Putamen (tissue), 1 donor: ENCODE results near the gene C1orf74.

Source experiments
- DNase-seq: peaks from one replicate; pipeline ENCODE4 v3.0.0-alpha.2; 2016; ENCODE audit warnings: low spot score

Gene C1orf74

GRCh38 chr1:209769971-209770370, 14.4 kb downstream of the C1orf74 start:
- no peak for DNase-seq

GRCh38 chr1:209769171-209769904, 15.0 kb downstream of the C1orf74 start:
- DNase-seq: peak; percentile 44

GRCh38 chr1:209768354-209768774, 16.0 kb downstream of the C1orf74 start:
- DNase-seq: no peak

- no peak for DNase-seq
Observed at GRCh38 chr1:209767706-209768105, 16.7 kb downstream of the C1orf74 start.

GRCh38 chr1:209767096-209767495, 17.3 kb downstream of the C1orf74 start:
- no peak for DNase-seq

GRCh38 chr1:209766051-209766450, 18.3 kb downstream of the C1orf74 start:
- no peak for DNase-seq

- no peak for DNase-seq
Observed at GRCh38 chr1:209761011-209761635, 23.2 kb downstream of the C1orf74 start.

GRCh38 chr1:209759829-209760359, 24.5 kb downstream of the C1orf74 start:
- no peak for DNase-seq

GRCh38 chr1:209758400-209758799, 26.0 kb downstream of the C1orf74 start:
- DNase-seq: no peak

- DNase-seq: no peak
Observed at GRCh38 chr1:209756615-209757445, 27.5 kb downstream of the C1orf74 start.

GRCh38 chr1:209755926-209756614, 28.3 kb downstream of the C1orf74 start, which contains the start of gene TRAF3IP3:
Gene TRAF3IP3 (plus strand): TSS chr1:209756053. CDS start chr1:209760040, 3,987 bp downstream.
- DNase-seq: no peak

- DNase-seq: no peak
Observed at GRCh38 chr1:209755256-209755655, 29.1 kb downstream of the C1orf74 start.

GRCh38 chr1:209752890-209753289, 31.5 kb downstream of the C1orf74 start:
- DNase-seq: no peak

GRCh38 chr1:209751627-209752231, 32.6 kb downstream of the C1orf74 start:
- DNase-seq: no peak

- no peak for DNase-seq
Observed at GRCh38 chr1:209749670-209750323, 34.6 kb downstream of the C1orf74 start.

- no peak for DNase-seq
Observed at GRCh38 chr1:209749205-209749604, 35.2 kb downstream of the C1orf74 start.

- DNase-seq: no peak
Observed at GRCh38 chr1:209748620-209749019, 35.7 kb downstream of the C1orf74 start.

- DNase-seq: peak; percentile 84
Observed at GRCh38 chr1:209747580-209748262, 36.6 kb downstream of the C1orf74 start.

GRCh38 chr1:209746451-209747165, 37.8 kb downstream of the C1orf74 start:
- DNase-seq: no peak

- DNase-seq: no peak
Observed at GRCh38 chr1:209743145-209743482, 41.2 kb downstream of the C1orf74 start.
